Measurements from ENCODE around the gene VTCN1.
"Not testable (repeated sequence)": the region's sequence is repeated elsewhere in the genome, so short reads cannot be mapped to it uniquely, and the experiment has no call there.

VTCN1 gene

GRCh38 chr1:117166076-117166475 is 44.7 kb downstream of the VTCN1 start:
- peak; percentile 21 for DNase-seq (ENCODE audit: low spot score)

GRCh38 chr1:117164209-117164608 is 46.5 kb downstream of the VTCN1 start:
- DNase-seq (ENCODE audit: low spot score): no peak

GRCh38 chr1:117162816-117163215 is 47.9 kb downstream of the VTCN1 start:
- no peak for DNase-seq (ENCODE audit: low spot score)

- peak; percentile 27 for DNase-seq (ENCODE audit: low spot score)
These were observed 48.8 kb downstream of the VTCN1 start for GRCh38 chr1:117161887-117162286.

GRCh38 chr1:117151305-117151704 is 59.4 kb downstream of the VTCN1 start:
- not testable (repeated sequence) for DNase-seq (ENCODE audit: low spot score)

GRCh38 chr1:117150316-117150715 is 60.4 kb downstream of the VTCN1 start:
- DNase-seq (ENCODE audit: low spot score): no peak

- peak; percentile 42 for DNase-seq (ENCODE audit: low spot score)
These were observed 62.7 kb downstream of the VTCN1 start for GRCh38 chr1:117147856-117148588.

- DNase-seq (ENCODE audit: low spot score): no peak
These were observed 63.3 kb downstream of the VTCN1 start for GRCh38 chr1:117147341-117147831.

- peak; percentile 82 for DNase-seq (ENCODE audit: low spot score)
These were observed 64.0 kb downstream of the VTCN1 start for GRCh38 chr1:117146575-117147340.

GRCh38 chr1:117146072-117146471 is 64.7 kb downstream of the VTCN1 start:
- DNase-seq (ENCODE audit: low spot score): no peak

GRCh38 chr1:117143871-117144270 is 66.9 kb downstream of the VTCN1 start:
- no peak for DNase-seq (ENCODE audit: low spot score)

GRCh38 chr1:117143172-117143571 is 67.6 kb downstream of the VTCN1 start:
- no peak for DNase-seq (ENCODE audit: low spot score)

GRCh38 chr1:117142200-117142599 is 68.5 kb downstream of the VTCN1 start:
- DNase-seq (ENCODE audit: low spot score): no peak

GRCh38 chr1:117138561-117138960 is 72.2 kb downstream of the VTCN1 start:
- no peak for DNase-seq (ENCODE audit: low spot score)

- DNase-seq (ENCODE audit: low spot score): no peak
These were observed 72.6 kb downstream of the VTCN1 start for GRCh38 chr1:117138106-117138505.

GRCh38 chr1:117137281-117137855 is 73.4 kb downstream of the VTCN1 start:
- DNase-seq (ENCODE audit: low spot score): no peak

GRCh38 chr1:117136749-117137148 is 74.0 kb downstream of the VTCN1 start:
- no peak for DNase-seq (ENCODE audit: low spot score)

GRCh38 chr1:117135329-117135728 is 75.4 kb downstream of the VTCN1 start:
- DNase-seq (ENCODE audit: low spot score): no peak

- DNase-seq (ENCODE audit: low spot score): no peak
These were observed 80.2 kb downstream of the VTCN1 start for GRCh38 chr1:117130526-117130925.

GRCh38 chr1:117128323-117129079 is 82.2 kb downstream of the VTCN1 start:
- peak; percentile 49 for DNase-seq (ENCODE audit: low spot score)

GRCh38 chr1:117127795-117128194 is 82.9 kb downstream of the VTCN1 start:
- no peak for DNase-seq (ENCODE audit: low spot score)

GRCh38 chr1:117124661-117125060 is 86.1 kb downstream of the VTCN1 start:
- no peak for DNase-seq (ENCODE audit: low spot score)
